Uterus (tissue), 2 donors: ENCODE results near the gene C10orf90.

ENCODE experiments used
- POLR2A ChIP-seq, 2 donors: fragments of 450-650 bp; IDR thresholded peaks; one replicate each; pipeline ENCODE4 v1.6.1; 2016; ENCODE audit warnings: antibody characterized with exemption in 2 of 2, mild to moderate bottlenecking in 1 of 2, moderate library complexity in 1 of 2
- TF ChIP-seq, protein P1 (sequence below), 4 experiments: fragments of 200-600 bp in 2 of 4; fragments of 450-650 bp in 2 of 4; sonication (generic) in 2 of 4; IDR thresholded peaks; one replicate each; pipeline ENCODE4 v1.5.1; 2016 to 2019; ENCODE audit warnings: antibody characterized with exemption in 4 of 4, mild to moderate bottlenecking in 2 of 4, moderate library complexity in 1 of 4

DNA sequence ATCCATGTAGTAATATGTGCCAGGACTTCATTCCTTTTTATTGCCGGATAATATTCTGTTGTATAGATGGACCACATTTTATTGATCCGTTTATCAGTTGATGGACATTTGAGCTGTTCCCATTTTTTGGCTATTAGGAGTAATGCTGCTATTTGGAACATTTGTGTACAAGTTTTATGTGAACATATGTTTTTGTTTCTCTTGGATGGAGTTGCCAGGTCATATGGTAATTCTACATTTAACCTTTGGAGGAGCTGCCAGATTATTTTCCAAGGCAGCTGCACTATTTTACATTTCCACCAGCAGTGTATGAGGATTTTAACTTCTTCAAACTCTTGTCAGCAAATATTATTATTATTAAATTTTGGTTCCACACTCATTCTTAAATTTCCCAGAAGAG lies 59.2 kb downstream of the C10orf90 start:
- TF ChIP-seq, protein P1, sequence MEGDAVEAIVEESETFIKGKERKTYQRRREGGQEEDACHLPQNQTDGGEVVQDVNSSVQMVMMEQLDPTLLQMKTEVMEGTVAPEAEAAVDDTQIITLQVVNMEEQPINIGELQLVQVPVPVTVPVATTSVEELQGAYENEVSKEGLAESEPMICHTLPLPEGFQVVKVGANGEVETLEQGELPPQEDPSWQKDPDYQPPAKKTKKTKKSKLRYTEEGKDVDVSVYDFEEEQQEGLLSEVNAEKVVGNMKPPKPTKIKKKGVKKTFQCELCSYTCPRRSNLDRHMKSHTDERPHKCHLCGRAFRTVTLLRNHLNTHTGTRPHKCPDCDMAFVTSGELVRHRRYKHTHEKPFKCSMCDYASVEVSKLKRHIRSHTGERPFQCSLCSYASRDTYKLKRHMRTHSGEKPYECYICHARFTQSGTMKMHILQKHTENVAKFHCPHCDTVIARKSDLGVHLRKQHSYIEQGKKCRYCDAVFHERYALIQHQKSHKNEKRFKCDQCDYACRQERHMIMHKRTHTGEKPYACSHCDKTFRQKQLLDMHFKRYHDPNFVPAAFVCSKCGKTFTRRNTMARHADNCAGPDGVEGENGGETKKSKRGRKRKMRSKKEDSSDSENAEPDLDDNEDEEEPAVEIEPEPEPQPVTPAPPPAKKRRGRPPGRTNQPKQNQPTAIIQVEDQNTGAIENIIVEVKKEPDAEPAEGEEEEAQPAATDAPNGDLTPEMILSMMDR (IDR thresholded peaks at IDR 0.05): no peak
- no peak for TF ChIP-seq POLR2A (IDR thresholded peaks at IDR 0.05)
